HFFc6 (cell line): Measurements from ENCODE around the gene MUC13. TPM values are rescaled to one million over a fixed set of nuclear protein-coding genes. Genes with fewer than 3 reads are reported as not detected.

Experiments used
- DNase-seq: peaks from one replicate; pipeline ENCODE4 v3.0.0-alpha.2; 2018
- H3K27ac Mint-ChIP-seq: 2 replicates; pipeline ENCODE4 v1.8.0; 2020; ENCODE audit warnings: mild to moderate bottlenecking, mixed read lengths
- H3K27me3 Mint-ChIP-seq: 2 replicates; pipeline ENCODE4 v1.8.0; 2021; ENCODE audit warnings: mild to moderate bottlenecking, moderate library complexity, mixed read lengths; ENCODE audit not compliant: insufficient read depth
- H3K36me3 Mint-ChIP-seq: 2 replicates; pipeline ENCODE4 v1.8.0; 2021; ENCODE audit warnings: low read depth, mixed read lengths
- H3K4me1 Mint-ChIP-seq: 2 replicates; pipeline ENCODE4 v1.8.0; 2020; ENCODE audit warnings: low read depth, mixed read lengths
- H3K4me3 Mint-ChIP-seq: 2 replicates; pipeline ENCODE4 v1.8.0; 2020; ENCODE audit warnings: mild to moderate bottlenecking, moderate library complexity, mixed read lengths
- H3K9me3 Mint-ChIP-seq: 2 replicates; pipeline ENCODE4 v1.8.0; 2020; ENCODE audit warnings: mild to moderate bottlenecking, mixed read lengths
- CTCF ChIP-seq: fragments of 200-600 bp; sonication (generic); IDR thresholded peaks from 2 replicates; pipeline ENCODE4 v1.5.0; 2021; ENCODE audit warnings: antibody characterized with exemption, mild to moderate bottlenecking
- total RNA-seq, 6 experiments: library from RNA; stranded (reverse); fragmentation: NEBNext Ultra II Directional; extraction: Animal tissue kit (Norgen Biotek cat#: 25700); gene quantifications; 2 replicates in 1 of 6; 3 replicates in 5 of 6; pipeline ENCODE4 v1.2.3, GENCODE V29; 2021

The MUC13 gene
- total RNA-seq, 6 experiments from 2014 or later = 0.06 to 0.21 (median 0.09) TPM; not detected in 2

- H3K36me3 Mint-ChIP-seq = no peaks in the 10 kb centered on the region
- no peak for DNase-seq
- peaks cover 29% of the 10 kb centered on the region for H3K27me3 Mint-ChIP-seq
- no peak for TF ChIP-seq CTCF
- H3K4me3 Mint-ChIP-seq = peak overlapping the region; percentile 0; the same call in 1 of the 2 replicates
- H3K27ac Mint-ChIP-seq = no peak overlapping the region
- H3K4me1 Mint-ChIP-seq = peaks cover 15% of the 10 kb centered on the region
- no peaks in the 10 kb centered on the region for H3K9me3 Mint-ChIP-seq
Measured at GRCh38 chr3:124916837-124917409, 17.6 kb downstream of the MUC13 start.

- no peak for TF ChIP-seq CTCF
- peaks cover 15% of the 10 kb centered on the region for H3K4me1 Mint-ChIP-seq
- no peaks in the 10 kb centered on the region for H3K36me3 Mint-ChIP-seq
- H3K4me3 Mint-ChIP-seq = no peak overlapping the region
- no peaks in the 10 kb centered on the region for H3K9me3 Mint-ChIP-seq
- no peak for DNase-seq
- no peak overlapping the region for H3K27ac Mint-ChIP-seq
- H3K27me3 Mint-ChIP-seq = peaks cover 31% of the 10 kb centered on the region
Measured at GRCh38 chr3:124915254-124915653, 19.3 kb downstream of the MUC13 start.

- H3K4me1 Mint-ChIP-seq = peaks cover 16% of the 10 kb centered on the region; the same call in 1 of the 2 replicates
- H3K27me3 Mint-ChIP-seq = peaks cover 13% of the 10 kb centered on the region
- H3K36me3 Mint-ChIP-seq = no peaks in the 10 kb centered on the region
- H3K27ac Mint-ChIP-seq = no peak overlapping the region
- no peaks in the 10 kb centered on the region for H3K9me3 Mint-ChIP-seq
- no peak for TF ChIP-seq CTCF
- DNase-seq = no peak
- H3K4me3 Mint-ChIP-seq = no peak overlapping the region
Measured at GRCh38 chr3:124907957-124908356, 26.6 kb downstream of the MUC13 start.

- no peak for TF ChIP-seq CTCF
- Mint-ChIP-seq H3K27me3 (peaks cover 6% of the 10 kb centered on the region), H3K4me3 (no peak overlapping the region), H3K4me1 (peaks cover 30% of the 10 kb centered on the region), H3K36me3 (no peaks in the 10 kb centered on the region), H3K27ac (no peak overlapping the region), H3K9me3 (no peaks in the 10 kb centered on the region)
- no peak for DNase-seq
Measured at GRCh38 chr3:124904835-124905492, 29.6 kb downstream of the MUC13 start.

- Mint-ChIP-seq H3K9me3 (no peaks in the 10 kb centered on the region), H3K36me3 (no peaks in the 10 kb centered on the region), H3K4me1 (peaks cover 30% of the 10 kb centered on the region), H3K4me3 (no peak overlapping the region), H3K27me3 (peaks cover 6% of the 10 kb centered on the region), H3K27ac (no peak overlapping the region)
- TF ChIP-seq CTCF = no peak
- DNase-seq = peak; percentile 40
Measured at GRCh38 chr3:124903896-124904834, 30.4 kb downstream of the MUC13 start.
